Type B pancreatic cell (in vitro differentiated cells): Measurements from ENCODE around the gene C10orf90. TPM values are rescaled to one million over a fixed set of nuclear protein-coding genes. Genes with fewer than 3 reads are reported as not detected.
"Not testable (repeated sequence)": the region's sequence is repeated elsewhere in the genome, so short reads cannot be mapped to it uniquely, and the experiment has no call there.

ENCODE experiments used
- DNase-seq: peaks from one replicate; pipeline ENCODE4 v3.0.0; 2021; ENCODE audit warnings: mixed read lengths; ENCODE audit not compliant: unreplicated experiment; ENCODE audit errors: extremely low spot score
- H3K27ac Mint-ChIP-seq: 2 replicates; pipeline ENCODE4 v1.8.0; 2021; ENCODE audit warnings: mild to moderate bottlenecking, mixed read lengths
- H3K27me3 Mint-ChIP-seq: 2 replicates; pipeline ENCODE4 v1.8.0; 2021; ENCODE audit warnings: mixed read lengths
- H3K36me3 Mint-ChIP-seq: 2 replicates; pipeline ENCODE4 v1.8.0; 2021; ENCODE audit warnings: mixed read lengths
- H3K4me1 Mint-ChIP-seq: one replicate; pipeline ENCODE4 v1.8.0; 2021; ENCODE audit warnings: mixed read lengths; ENCODE audit not compliant: unreplicated experiment
- H3K4me3 Mint-ChIP-seq: 2 replicates; pipeline ENCODE4 v1.8.0; 2021; ENCODE audit warnings: mild to moderate bottlenecking, mixed read lengths
- H3K9me3 Mint-ChIP-seq: 2 replicates; pipeline ENCODE4 v1.8.0; 2021; ENCODE audit warnings: mixed read lengths
- total RNA-seq: library from RNA; stranded (reverse); gene quantifications from 2 replicates; pipeline ENCODE4 v1.2.1, GENCODE V29; 2021; ENCODE audit warnings: low replicate concordance
- TF ChIP-seq, protein P1 (sequence below): fragments of 200-600 bp; sonication (generic); conservative IDR thresholded peaks from 2 replicates; pipeline ENCODE4 v1.5.0; 2021; ENCODE audit warnings: antibody characterized with exemption, mild to moderate bottlenecking

The C10orf90 gene
- total RNA-seq, 1 donor from 2014 or later = 1.5 TPM

- TF ChIP-seq, protein P1, sequence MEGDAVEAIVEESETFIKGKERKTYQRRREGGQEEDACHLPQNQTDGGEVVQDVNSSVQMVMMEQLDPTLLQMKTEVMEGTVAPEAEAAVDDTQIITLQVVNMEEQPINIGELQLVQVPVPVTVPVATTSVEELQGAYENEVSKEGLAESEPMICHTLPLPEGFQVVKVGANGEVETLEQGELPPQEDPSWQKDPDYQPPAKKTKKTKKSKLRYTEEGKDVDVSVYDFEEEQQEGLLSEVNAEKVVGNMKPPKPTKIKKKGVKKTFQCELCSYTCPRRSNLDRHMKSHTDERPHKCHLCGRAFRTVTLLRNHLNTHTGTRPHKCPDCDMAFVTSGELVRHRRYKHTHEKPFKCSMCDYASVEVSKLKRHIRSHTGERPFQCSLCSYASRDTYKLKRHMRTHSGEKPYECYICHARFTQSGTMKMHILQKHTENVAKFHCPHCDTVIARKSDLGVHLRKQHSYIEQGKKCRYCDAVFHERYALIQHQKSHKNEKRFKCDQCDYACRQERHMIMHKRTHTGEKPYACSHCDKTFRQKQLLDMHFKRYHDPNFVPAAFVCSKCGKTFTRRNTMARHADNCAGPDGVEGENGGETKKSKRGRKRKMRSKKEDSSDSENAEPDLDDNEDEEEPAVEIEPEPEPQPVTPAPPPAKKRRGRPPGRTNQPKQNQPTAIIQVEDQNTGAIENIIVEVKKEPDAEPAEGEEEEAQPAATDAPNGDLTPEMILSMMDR = no peak
- Mint-ChIP-seq H3K36me3 (no peaks in the 10 kb centered on the region), H3K4me3 (peak overlapping the region; percentile 5), H3K4me1 (peaks cover 36% of the 10 kb centered on the region), H3K27ac (no peak overlapping the region), H3K9me3 (peaks cover 2% of the 10 kb centered on the region), H3K27me3 (peaks cover 4% of the 10 kb centered on the region)
- DNase-seq = no peak
Measured at GRCh38 chr10:126561294-126561920, 109.1 kb downstream of the C10orf90 start.

GRCh38 chr10:126558881-126559280, 111.6 kb downstream of the C10orf90 start:
- H3K4me1 Mint-ChIP-seq = peaks cover 36% of the 10 kb centered on the region
- no peak overlapping the region for H3K27ac Mint-ChIP-seq
- H3K4me3 Mint-ChIP-seq = no peak overlapping the region
- peaks cover 2% of the 10 kb centered on the region for H3K27me3 Mint-ChIP-seq
- H3K9me3 Mint-ChIP-seq = no peaks in the 10 kb centered on the region
- TF ChIP-seq, protein P1 = no peak
- H3K36me3 Mint-ChIP-seq = no peaks in the 10 kb centered on the region
- no peak for DNase-seq

DNA sequence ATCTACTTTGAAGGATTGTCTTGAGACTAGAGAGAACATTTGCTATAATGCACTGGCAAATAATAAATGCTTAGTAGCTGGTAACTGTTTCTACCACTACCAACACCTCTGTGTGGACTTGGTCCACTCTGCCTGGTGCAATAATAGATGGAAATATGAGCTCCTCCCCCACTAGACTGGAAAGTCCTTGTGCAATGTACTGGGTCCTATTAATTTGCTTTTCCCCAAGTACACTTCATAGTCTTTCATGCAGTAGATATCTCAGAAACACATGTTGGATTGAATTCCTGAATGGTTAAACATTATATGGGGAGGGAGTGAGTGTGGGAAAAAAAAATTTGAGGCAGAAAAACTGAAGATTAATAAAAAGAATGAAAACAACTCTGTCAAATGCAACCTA, 119.3 kb downstream of the C10orf90 start:
- Mint-ChIP-seq H3K9me3 (no peaks in the 10 kb centered on the region), H3K4me3 (no peak overlapping the region), H3K36me3 (no peaks in the 10 kb centered on the region), H3K4me1 (peaks cover 4% of the 10 kb centered on the region), H3K27me3 (peaks cover under 1% of the 10 kb centered on the region), H3K27ac (no peak overlapping the region)
- TF ChIP-seq, protein P1 = no peak
- DNase-seq = no peak

DNA sequence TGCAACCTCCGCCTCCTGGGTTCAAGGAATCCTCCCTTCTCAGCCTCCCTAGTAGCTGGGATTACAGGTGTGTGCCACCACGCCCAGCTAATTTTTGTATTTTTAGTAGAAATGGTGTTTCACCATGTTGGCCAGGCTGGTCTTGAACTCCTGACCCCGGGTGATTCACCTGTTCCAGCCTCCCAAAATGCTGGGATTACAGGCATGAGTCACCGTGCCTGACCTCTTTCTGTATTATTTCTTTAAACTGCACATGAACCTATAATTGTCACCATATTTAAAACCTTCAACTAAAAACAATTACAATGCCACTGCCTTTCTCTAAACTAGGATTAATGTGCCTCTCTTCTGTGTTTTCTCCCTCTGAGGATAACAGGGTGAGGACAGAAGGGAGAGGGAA, 119.9 kb downstream of the C10orf90 start:
- H3K27me3 Mint-ChIP-seq, H3K4me3 Mint-ChIP-seq, H3K36me3 Mint-ChIP-seq: not testable (repeated sequence)

DNA sequence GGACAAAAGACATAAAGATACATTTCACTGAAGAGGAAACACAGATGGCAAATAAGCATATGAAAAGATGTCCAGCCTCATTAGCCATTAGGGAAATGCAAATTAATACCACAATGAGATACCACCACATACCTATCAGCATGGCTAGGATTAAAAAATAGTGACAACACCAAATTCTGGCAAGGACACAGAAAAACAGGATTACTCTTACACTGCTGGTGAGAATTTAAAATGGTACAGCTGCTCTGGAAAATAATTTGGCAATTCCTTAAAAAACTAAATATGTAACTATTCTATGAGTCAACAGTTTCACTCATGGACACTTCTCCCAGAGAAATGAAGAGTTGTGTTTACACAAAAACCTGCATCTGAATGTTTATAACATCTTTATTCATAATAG, 121.1 kb downstream of the C10orf90 start:
- no peak overlapping the region for H3K27ac Mint-ChIP-seq
- TF ChIP-seq, protein P1 = no peak

More for the DNA sequence above, 119.9 kb downstream of the C10orf90 start:
- H3K4me1 Mint-ChIP-seq, H3K27ac Mint-ChIP-seq, DNase-seq, H3K9me3 Mint-ChIP-seq: not testable (repeated sequence)

DNA sequence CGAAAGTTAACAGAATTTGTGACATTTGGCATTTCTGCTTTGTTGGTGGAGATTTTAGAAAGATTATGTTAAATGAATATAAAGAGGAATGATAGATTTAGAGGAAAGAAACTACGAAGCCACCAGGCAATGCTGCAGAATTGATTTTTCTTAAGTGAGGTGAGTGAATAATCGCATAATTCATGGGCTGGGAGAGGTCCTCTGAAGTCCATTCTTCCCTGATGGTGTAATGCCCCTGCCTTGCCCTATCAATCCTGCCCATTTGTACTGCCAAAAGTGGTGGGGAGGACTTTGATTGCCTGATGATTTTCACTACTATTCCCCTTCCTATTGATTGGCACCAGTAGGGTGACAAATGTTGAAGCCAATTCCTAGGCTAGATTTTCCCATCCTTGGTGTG, 125.9 kb downstream of the C10orf90 start:
- no peaks in the 10 kb centered on the region for H3K36me3 Mint-ChIP-seq
- H3K4me1 Mint-ChIP-seq = no peaks in the 10 kb centered on the region
- TF ChIP-seq, protein P1 = no peak
- no peak overlapping the region for H3K27ac Mint-ChIP-seq
- H3K4me3 Mint-ChIP-seq = no peak overlapping the region
- no peak for DNase-seq
- peaks cover 16% of the 10 kb centered on the region for H3K27me3 Mint-ChIP-seq
- no peaks in the 10 kb centered on the region for H3K9me3 Mint-ChIP-seq

More for the DNA sequence above, 121.1 kb downstream of the C10orf90 start:
- no peaks in the 10 kb centered on the region for H3K9me3 Mint-ChIP-seq
- DNase-seq = no peak
- peaks cover 9% of the 10 kb centered on the region for H3K27me3 Mint-ChIP-seq
- H3K4me1 Mint-ChIP-seq = no peaks in the 10 kb centered on the region
- H3K36me3 Mint-ChIP-seq = no peaks in the 10 kb centered on the region
- H3K4me3 Mint-ChIP-seq = no peak overlapping the region
